Epithelial cell of esophagus (primary cell): ENCODE data around the gene COL13A1.

Experiments used
- DNase-seq: peaks from one replicate; pipeline ENCODE4 v3.0.0; 2010; ENCODE audit warnings: low read depth
- H3K4me3 ChIP-seq: 2 replicates; pipeline ENCODE4 v1.5.1; 2011; ENCODE audit warnings: mild to moderate bottlenecking, low read length, control low read depth
- CTCF ChIP-seq: IDR thresholded peaks from 2 replicates; pipeline ENCODE4 v1.5.1; 2011; ENCODE audit warnings: low read depth, mild to moderate bottlenecking, low read length, control low read depth, inconsistent platforms; ENCODE audit not compliant: insufficient read depth; ENCODE audit errors: missing control alignments

COL13A1 gene

GRCh38 chr10:69835233-69835632, 33.5 kb downstream of the COL13A1 start:
- no peak for TF ChIP-seq CTCF
- H3K4me3 ChIP-seq = no peak overlapping the region
- no peak for DNase-seq

- no peak for DNase-seq
- H3K4me3 ChIP-seq = no peak overlapping the region
- no peak for TF ChIP-seq CTCF
Observed at GRCh38 chr10:69835875-69836730, 34.4 kb downstream of the COL13A1 start.

- DNase-seq = no peak
- TF ChIP-seq CTCF = no peak
- H3K4me3 ChIP-seq = no peak overlapping the region
Observed at GRCh38 chr10:69836731-69837030, 35.0 kb downstream of the COL13A1 start.

GRCh38 chr10:69837261-69837660, 35.6 kb downstream of the COL13A1 start:
- no peak for DNase-seq
- H3K4me3 ChIP-seq = no peak overlapping the region
- no peak for TF ChIP-seq CTCF

GRCh38 chr10:69838418-69838817, 36.7 kb downstream of the COL13A1 start:
- no peak overlapping the region for H3K4me3 ChIP-seq
- TF ChIP-seq CTCF = no peak
- no peak for DNase-seq

GRCh38 chr10:69838853-69839252, 37.1 kb downstream of the COL13A1 start:
- DNase-seq = no peak
- TF ChIP-seq CTCF = no peak
- H3K4me3 ChIP-seq = no peak overlapping the region
